BLaER1 (cell line): Measurements from ENCODE around the gene PRDM13.

ENCODE experiments used
- H3K27ac ChIP-seq: shearing (Covaris generic); formaldehyde crosslinking; 2 replicates; pipeline ENCODE4 v1.8.1; 2022
- H3K27me3 ChIP-seq: shearing (Covaris generic); formaldehyde crosslinking; 2 replicates; pipeline ENCODE4 v1.8.1; 2022
- H3K36me3 ChIP-seq: shearing (Covaris generic); formaldehyde crosslinking; 2 replicates; pipeline ENCODE4 v1.8.1; 2022
- H3K4me1 ChIP-seq: shearing (Covaris generic); formaldehyde crosslinking; 2 replicates; pipeline ENCODE4 v1.8.1; 2022
- H3K4me2 ChIP-seq: shearing (Covaris generic); formaldehyde crosslinking; 2 replicates; pipeline ENCODE4 v1.8.1; 2022
- H3K4me3 ChIP-seq: shearing (Covaris generic); formaldehyde crosslinking; 2 replicates; pipeline ENCODE4 v1.8.1; 2022
- H3K9ac ChIP-seq: shearing (Covaris generic); formaldehyde crosslinking; 2 replicates; pipeline ENCODE4 v1.8.1; 2022
- H3K9me3 ChIP-seq: shearing (Covaris generic); formaldehyde crosslinking; 2 replicates; pipeline ENCODE4 v1.8.1; 2022
- H4K20me1 ChIP-seq: shearing (Covaris generic); formaldehyde crosslinking; 2 replicates; pipeline ENCODE4 v1.8.1; 2022
- Cebpa-rat ChIP-seq: shearing (Covaris generic); IDR thresholded peaks from 2 replicates; pipeline ENCODE4 v1.8.1; 2022

PRDM13 gene

DNA sequence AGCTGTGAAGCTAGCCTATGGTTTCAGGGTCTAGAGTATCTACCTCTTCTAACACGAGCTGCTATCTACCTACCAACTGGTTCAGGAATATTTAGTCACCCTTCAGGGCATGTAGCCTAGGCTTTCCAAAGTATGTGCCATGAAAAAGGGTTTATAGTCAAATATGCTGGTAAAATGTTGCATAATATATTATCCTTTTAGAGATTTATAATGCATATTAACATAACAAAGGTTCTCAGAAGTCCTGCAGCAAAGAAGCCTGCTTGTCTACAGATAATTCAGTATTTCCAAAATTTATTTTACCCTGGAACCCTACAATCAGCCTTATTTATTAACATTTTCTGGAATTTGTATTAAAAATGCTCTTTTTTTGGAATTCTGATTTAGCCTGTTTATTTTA is 56.0 kb downstream of the PRDM13 start:
- Histone ChIP-seq H3K4me2 (no peak overlapping the region), H3K36me3 (no peaks in the 10 kb centered on the region), H3K9ac (no peak overlapping the region), H3K4me1 (no peaks in the 10 kb centered on the region), H3K4me3 (no peak overlapping the region), H3K9me3 (no peaks in the 10 kb centered on the region), H4K20me1 (no peaks in the 10 kb centered on the region), H3K27ac (no peak overlapping the region), H3K27me3 (no peaks in the 10 kb centered on the region)
- no peak for TF ChIP-seq Cebpa-rat
